Lower lobe of right lung (tissue), 2 donors: Measurements from ENCODE around the gene USP44. TPM values are rescaled to one million over a fixed set of nuclear protein-coding genes. Genes with fewer than 3 reads are reported as not detected.

Source experiments
- ATAC-seq, 2 donors: fragments of 200-7000 bp; cut with Tn5 transposase; one replicate each; pipeline ENCODE4 v1.9.1; 2020 to 2022; ENCODE audit warnings: mild to moderate bottlenecking in 2 of 2, moderate library complexity in 2 of 2
- DNase-seq: peaks from one replicate; pipeline ENCODE4 v3.0.0-alpha.2; 2020
- H3K27ac ChIP-seq: fragments of 200-600 bp; one replicate; pipeline ENCODE4 v1.8.0; 2022
- H3K27me3 ChIP-seq: fragments of 200-600 bp; one replicate; pipeline ENCODE4 v1.8.0; 2022; ENCODE audit warnings: low read depth
- H3K36me3 ChIP-seq: fragments of 200-600 bp; one replicate; pipeline ENCODE4 v1.8.0; 2022; ENCODE audit warnings: mild to moderate bottlenecking
- H3K4me1 ChIP-seq: fragments of 200-600 bp; one replicate; pipeline ENCODE4 v1.8.0; 2022
- H3K4me3 ChIP-seq: fragments of 200-600 bp; one replicate; pipeline ENCODE4 v1.8.0; 2022; ENCODE audit warnings: mild to moderate bottlenecking
- H3K9me3 ChIP-seq: fragments of 200-600 bp; one replicate; pipeline ENCODE4 v1.8.0; 2022
- CTCF ChIP-seq: fragments of 200-600 bp; IDR thresholded peaks from one replicate; pipeline ENCODE4 v1.8.0; 2022; ENCODE audit warnings: antibody characterized with exemption, mild to moderate bottlenecking
- intact Hi-C: fragments of 100-400 bp; cut with DNase I; formaldehyde crosslinking; loops from one replicate; pipeline ENCODE4 v1.11.0; 2022
- total RNA-seq: library from RNA; stranded (reverse); fragmentation: NEBNext Ultra II Directional; extraction: Animal tissue kit (Norgen Biotek cat#: 25700); gene quantifications from one replicate; pipeline ENCODE4 v1.2.1, GENCODE V29; 2021
- donor health status: DM: no; HTN: yes; CAD: no; lungs with severe emphysema.

USP44 gene
- total RNA-seq, 1 donor from 2014 or later: 17.8 TPM

GRCh38 chr12:95547522-95548055 is 3.7 kb downstream of the USP44 start:
- ATAC-seq: peak; percentile 75 to 77
- no peaks in the 10 kb centered on the region for H3K36me3 ChIP-seq
- intact Hi-C loops: no loop called here
- peak overlapping the region; percentile 71 for H3K4me3 ChIP-seq
- no peak for TF ChIP-seq CTCF
- peak overlapping the region; percentile 86 for H3K27ac ChIP-seq
- no peak for DNase-seq
- peaks cover 7% of the 10 kb centered on the region for H3K9me3 ChIP-seq
- H3K4me1 ChIP-seq: peaks cover 14% of the 10 kb centered on the region
- H3K27me3 ChIP-seq: peaks cover 9% of the 10 kb centered on the region

- TF ChIP-seq CTCF: no peak
- DNase-seq: no peak
- intact Hi-C loops: no loop called here
- Histone ChIP-seq H3K9me3 (peaks cover 7% of the 10 kb centered on the region), H3K36me3 (no peaks in the 10 kb centered on the region), H3K27ac (no peak overlapping the region), H3K4me3 (no peak overlapping the region), H3K27me3 (peaks cover 9% of the 10 kb centered on the region), H3K4me1 (peaks cover 14% of the 10 kb centered on the region)
- ATAC-seq: no peak
Measured at GRCh38 chr12:95546491-95546813, 4.8 kb downstream of the USP44 start.

GRCh38 chr12:95545731-95546490 is 5.4 kb downstream of the USP44 start:
- no peak for ATAC-seq
- H3K9me3 ChIP-seq: peaks cover 7% of the 10 kb centered on the region
- H3K4me3 ChIP-seq: no peak overlapping the region
- peaks cover 14% of the 10 kb centered on the region for H3K4me1 ChIP-seq
- intact Hi-C loops: no loop called here
- no peak for TF ChIP-seq CTCF
- H3K27ac ChIP-seq: no peak overlapping the region
- no peak for DNase-seq
- H3K36me3 ChIP-seq: no peaks in the 10 kb centered on the region
- peaks cover 9% of the 10 kb centered on the region for H3K27me3 ChIP-seq

- Histone ChIP-seq H3K9me3 (peaks cover 7% of the 10 kb centered on the region), H3K4me1 (peaks cover 14% of the 10 kb centered on the region), H3K36me3 (no peaks in the 10 kb centered on the region), H3K27ac (no peak overlapping the region), H3K27me3 (peaks cover 9% of the 10 kb centered on the region), H3K4me3 (no peak overlapping the region)
- DNase-seq (no peak), ATAC-seq (no peak)
- TF ChIP-seq CTCF: no peak
- intact Hi-C loops: no loop called here
Measured at GRCh38 chr12:95545303-95545702, 6.0 kb downstream of the USP44 start.

- Histone ChIP-seq H3K27me3 (peaks cover 9% of the 10 kb centered on the region), H3K36me3 (no peaks in the 10 kb centered on the region), H3K9me3 (peaks cover 5% of the 10 kb centered on the region), H3K27ac (no peak overlapping the region), H3K4me1 (peaks cover 14% of the 10 kb centered on the region), H3K4me3 (no peak overlapping the region)
- ATAC-seq (no peak), DNase-seq (no peak)
- intact Hi-C loops: no loop called here
- TF ChIP-seq CTCF: no peak
Measured at GRCh38 chr12:95544756-95545155, 6.5 kb downstream of the USP44 start.
